ENCODE measurements around the gene CD58.
A peak's percentile ranks its signal among the peaks of the same experiment; 100 is the strongest.

Gene CD58

GRCh38 chr1:116571215-116571919 is 541 bp upstream of the CD58 start:
- DNase-seq (ENCODE audit: extremely low read depth, low read depth), result no peak
- TF ChIP-seq CTCF (IDR thresholded peaks at IDR 0.05; ENCODE audit: low read depth, low read length, missing control alignments), result no peak
- peak overlapping the region; percentile 72 for H3K4me3 ChIP-seq (replicated peaks; ENCODE audit: low read depth, low read length)

- H3K4me3 ChIP-seq (replicated peaks; ENCODE audit: low read depth, low read length), result peak overlapping the region; percentile 72
- TF ChIP-seq CTCF (IDR thresholded peaks at IDR 0.05; ENCODE audit: low read depth, low read length, missing control alignments), result no peak
- no peak for DNase-seq (ENCODE audit: extremely low read depth, low read depth)
Observed at GRCh38 chr1:116569776-116570357, 959 bp downstream of the CD58 start.

GRCh38 chr1:116569381-116569670 is 1.5 kb downstream of the CD58 start:
- no peak overlapping the region for H3K4me3 ChIP-seq (replicated peaks; ENCODE audit: low read depth, low read length)
- no peak for DNase-seq (ENCODE audit: extremely low read depth, low read depth)
- no peak for TF ChIP-seq CTCF (IDR thresholded peaks at IDR 0.05; ENCODE audit: low read depth, low read length, missing control alignments)

GRCh38 chr1:116568662-116569380 is 2.0 kb downstream of the CD58 start:
- DNase-seq (ENCODE audit: extremely low read depth, low read depth), result no peak
- TF ChIP-seq CTCF (IDR thresholded peaks at IDR 0.05; ENCODE audit: low read depth, low read length, missing control alignments), result no peak

GRCh38 chr1:116567790-116568661 is 2.8 kb downstream of the CD58 start:
- no peak overlapping the region for H3K4me3 ChIP-seq (replicated peaks; ENCODE audit: low read depth, low read length)
- TF ChIP-seq CTCF (IDR thresholded peaks at IDR 0.05; ENCODE audit: low read depth, low read length, missing control alignments), result no peak
- no peak for DNase-seq (ENCODE audit: extremely low read depth, low read depth)

More at GRCh38 chr1:116568662-116569380, 2.0 kb downstream of the CD58 start:
- no peak overlapping the region for H3K4me3 ChIP-seq (replicated peaks; ENCODE audit: low read depth, low read length)

- TF ChIP-seq CTCF (IDR thresholded peaks at IDR 0.05; ENCODE audit: low read depth, low read length, missing control alignments), result no peak
- no peak overlapping the region for H3K4me3 ChIP-seq (replicated peaks; ENCODE audit: low read depth, low read length)
- DNase-seq (ENCODE audit: extremely low read depth, low read depth), result no peak
Observed at GRCh38 chr1:116565222-116565621, 5.6 kb downstream of the CD58 start.
